PC-9 (cell line): ENCODE results near the gene RND3.

Experiments used
- EZH2 ChIP-seq: fragments of 200-600 bp; sonication (generic); IDR thresholded peaks from 2 replicates; pipeline ENCODE4 v1.8.0; 2017; ENCODE audit warnings: antibody characterized with exemption, low read depth
- TF ChIP-seq, protein P1 (sequence below): fragments of 200-600 bp; sonication (generic); conservative IDR thresholded peaks from 2 replicates; pipeline ENCODE4 v1.6.1; 2017; ENCODE audit warnings: mixed run types, antibody characterized with exemption, mild to moderate bottlenecking, moderate library complexity

GRCh38 chr2:150486539-150487484, 655 bp downstream of the RND3 start:
- TF ChIP-seq, protein P1, sequence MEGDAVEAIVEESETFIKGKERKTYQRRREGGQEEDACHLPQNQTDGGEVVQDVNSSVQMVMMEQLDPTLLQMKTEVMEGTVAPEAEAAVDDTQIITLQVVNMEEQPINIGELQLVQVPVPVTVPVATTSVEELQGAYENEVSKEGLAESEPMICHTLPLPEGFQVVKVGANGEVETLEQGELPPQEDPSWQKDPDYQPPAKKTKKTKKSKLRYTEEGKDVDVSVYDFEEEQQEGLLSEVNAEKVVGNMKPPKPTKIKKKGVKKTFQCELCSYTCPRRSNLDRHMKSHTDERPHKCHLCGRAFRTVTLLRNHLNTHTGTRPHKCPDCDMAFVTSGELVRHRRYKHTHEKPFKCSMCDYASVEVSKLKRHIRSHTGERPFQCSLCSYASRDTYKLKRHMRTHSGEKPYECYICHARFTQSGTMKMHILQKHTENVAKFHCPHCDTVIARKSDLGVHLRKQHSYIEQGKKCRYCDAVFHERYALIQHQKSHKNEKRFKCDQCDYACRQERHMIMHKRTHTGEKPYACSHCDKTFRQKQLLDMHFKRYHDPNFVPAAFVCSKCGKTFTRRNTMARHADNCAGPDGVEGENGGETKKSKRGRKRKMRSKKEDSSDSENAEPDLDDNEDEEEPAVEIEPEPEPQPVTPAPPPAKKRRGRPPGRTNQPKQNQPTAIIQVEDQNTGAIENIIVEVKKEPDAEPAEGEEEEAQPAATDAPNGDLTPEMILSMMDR, result no peak
- TF ChIP-seq EZH2, result no peak
